ENCODE measurements around the gene PCSK7.
"Not testable (repeated sequence)": the region's sequence is repeated elsewhere in the genome, so short reads cannot be mapped to it uniquely, and the experiment has no call there.

The PCSK7 gene

DNA sequence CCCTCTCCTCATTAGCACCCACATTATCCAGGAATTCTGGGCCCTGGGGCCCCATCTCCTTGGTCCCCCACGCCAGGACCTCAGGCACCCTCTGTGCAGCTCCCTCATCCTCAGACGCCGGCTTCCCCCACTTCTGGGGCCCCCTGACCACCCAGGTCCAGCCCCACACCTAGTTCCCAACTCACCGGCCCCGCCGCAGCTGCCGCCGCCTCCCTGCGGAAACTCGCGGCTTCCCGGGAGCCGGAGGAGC, at the start of gene PCSK7:
Gene PCSK7, minus strand, starts transcription at position 232 of the 250 bp plus-strand sequence. CDS start 2,229 bp downstream, outside the sequence.
- DNase-seq (ENCODE audit: low spot score) = peak; percentile 73

DNA sequence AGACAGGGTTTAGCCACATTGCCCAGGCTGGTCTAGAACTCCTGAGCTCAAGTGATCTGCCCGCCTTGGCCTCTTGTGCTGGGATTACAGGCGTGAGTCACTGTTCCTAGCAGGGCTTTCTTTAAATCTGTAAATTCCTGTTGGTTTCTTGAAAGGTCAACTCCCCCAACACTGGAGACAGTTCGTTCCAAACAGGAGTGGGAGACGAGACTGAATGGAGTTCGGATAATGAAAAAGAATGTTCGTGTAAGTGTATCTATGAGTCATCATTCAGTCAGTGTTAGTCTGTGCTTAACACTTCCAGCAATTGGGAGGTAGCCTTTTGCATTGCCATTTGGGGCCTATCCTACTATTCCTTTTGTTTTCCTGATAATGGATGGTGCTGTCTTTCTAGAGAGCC, 49.3 kb upstream of the PCSK7 start:
- DNase-seq (ENCODE audit: low spot score) = peak; percentile 64

DNA sequence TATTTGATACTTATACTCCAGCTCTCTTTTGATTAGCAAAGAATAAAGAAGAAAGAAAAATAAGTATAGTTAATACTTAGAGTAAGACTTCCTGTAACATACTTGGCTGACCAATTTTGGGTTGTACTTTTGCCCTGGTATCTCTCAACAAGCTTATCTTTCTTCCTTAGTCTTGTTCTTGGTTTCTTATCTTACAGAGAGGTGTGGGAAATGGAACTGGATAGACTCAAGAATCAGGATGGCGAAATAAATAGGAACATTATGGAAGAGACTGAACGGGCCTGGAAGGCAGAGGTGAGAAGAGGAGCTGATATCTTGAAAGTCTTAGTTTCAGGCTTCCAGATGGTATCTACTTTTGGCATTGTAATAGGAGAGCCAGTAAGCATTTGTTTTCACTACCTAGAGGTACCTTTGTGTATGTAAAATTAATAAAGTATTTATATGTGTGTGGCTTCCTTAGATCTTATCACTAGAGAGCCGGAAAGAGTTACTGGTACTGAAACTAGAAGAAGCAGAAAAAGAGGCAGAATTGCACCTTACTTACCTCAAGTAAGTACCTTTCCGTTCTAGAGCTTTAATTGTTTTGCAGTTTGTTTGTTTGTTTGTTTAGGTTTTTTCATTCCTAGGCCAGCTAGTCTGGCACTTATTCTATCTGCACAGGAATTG, 48.0 kb upstream of the PCSK7 start:
- DNase-seq (ENCODE audit: low spot score) = no peak

DNA sequence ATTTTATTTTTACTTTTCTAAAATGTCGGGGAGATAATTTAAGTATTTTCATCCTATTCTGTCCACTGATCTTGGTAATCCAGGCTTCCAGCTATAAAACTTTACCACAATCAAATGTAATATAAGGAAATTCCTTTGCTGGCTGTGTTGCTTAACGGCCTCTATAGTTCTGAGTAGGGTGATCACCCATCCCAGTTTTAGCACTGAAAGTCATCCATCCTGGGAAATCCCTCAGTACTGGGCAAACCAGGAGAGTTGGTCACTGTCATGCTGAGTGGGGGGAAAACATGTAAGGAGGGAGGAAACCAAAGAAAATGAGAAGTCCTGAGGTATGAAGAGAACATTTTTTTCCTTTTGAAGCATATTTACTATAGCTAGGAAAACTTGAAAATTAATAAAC, 46.5 kb upstream of the PCSK7 start:
- no peak for DNase-seq (ENCODE audit: low spot score)

- DNase-seq (ENCODE audit: low spot score) = peak; percentile 23
Observed at GRCh38 chr11:117273550-117274289, 41.8 kb upstream of the PCSK7 start.

DNA sequence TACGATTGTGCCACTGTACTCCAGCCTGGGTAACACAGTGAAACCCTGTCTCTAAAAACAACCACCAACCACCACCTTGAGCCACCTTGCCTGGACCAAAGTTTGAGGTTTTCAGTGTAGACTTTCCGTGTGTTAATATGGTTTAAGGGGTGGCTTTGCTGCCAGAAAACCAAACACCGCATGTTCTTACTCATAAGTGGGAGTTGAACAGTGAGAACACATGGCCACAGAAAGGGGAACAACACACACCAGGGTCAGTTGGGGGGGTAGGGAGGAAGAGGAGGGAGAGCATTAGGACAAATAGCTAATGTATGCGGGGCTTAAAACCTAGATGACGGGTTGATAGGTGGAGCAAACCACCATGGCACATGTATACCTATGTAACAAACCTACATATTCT, 40.3 kb upstream of the PCSK7 start:
- not testable (repeated sequence) for DNase-seq (ENCODE audit: low spot score)

DNA sequence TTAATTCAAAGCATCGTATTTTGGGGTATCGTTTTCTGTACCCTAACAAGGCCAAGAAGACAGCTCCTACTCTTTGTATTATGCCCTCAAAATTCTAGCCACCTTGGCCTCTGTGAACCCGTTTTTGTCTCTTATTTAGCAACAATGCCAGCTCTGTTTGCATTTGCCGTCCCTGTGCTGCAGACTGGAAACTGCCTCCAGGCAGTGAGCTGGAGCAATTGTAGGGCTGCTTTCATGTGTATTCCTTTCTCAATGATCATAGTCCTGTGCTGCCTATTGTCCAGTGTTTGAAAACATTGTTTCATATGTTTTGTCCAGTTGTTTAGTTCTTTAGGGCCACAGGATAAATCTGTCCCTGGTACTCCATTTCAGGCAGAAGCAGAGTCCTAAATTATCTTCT, 39.3 kb upstream of the PCSK7 start:
- DNase-seq (ENCODE audit: low spot score) = no peak

- DNase-seq (ENCODE audit: low spot score) = no peak
Observed at GRCh38 chr11:117269856-117270255, 38.0 kb upstream of the PCSK7 start.

- no peak for DNase-seq (ENCODE audit: low spot score)
Observed at GRCh38 chr11:117265745-117266144, 33.9 kb upstream of the PCSK7 start.

GRCh38 chr11:117264624-117265323, 32.9 kb upstream of the PCSK7 start:
- DNase-seq (ENCODE audit: low spot score) = not testable (repeated sequence)

- no peak for DNase-seq (ENCODE audit: low spot score)
Observed at GRCh38 chr11:117259417-117259816, 27.5 kb upstream of the PCSK7 start.

GRCh38 chr11:117258576-117258975, 26.7 kb upstream of the PCSK7 start:
- no peak for DNase-seq (ENCODE audit: low spot score)

GRCh38 chr11:117256573-117256972, 24.7 kb upstream of the PCSK7 start:
- peak; percentile 31 for DNase-seq (ENCODE audit: low spot score)

DNA sequence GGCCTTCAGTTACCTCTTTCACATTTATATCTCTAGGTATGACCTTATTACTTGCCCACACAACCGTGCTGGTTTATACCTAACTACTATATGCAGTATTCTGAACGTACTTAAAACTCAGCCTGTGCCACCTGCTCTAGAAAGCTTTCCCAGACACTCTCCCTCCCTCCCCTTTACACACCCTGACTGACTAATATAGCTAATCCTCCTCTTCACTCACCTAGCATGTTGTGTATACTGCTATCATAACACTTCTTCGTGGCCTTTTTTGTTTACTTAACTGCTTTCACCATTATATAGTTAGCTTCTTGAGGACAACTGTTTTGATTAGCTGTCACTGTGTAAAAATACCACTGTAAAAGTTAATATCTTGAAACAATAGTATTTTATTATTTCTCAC, 24.1 kb upstream of the PCSK7 start:
- no peak for DNase-seq (ENCODE audit: low spot score)

GRCh38 chr11:117251506-117251905, 19.6 kb upstream of the PCSK7 start:
- no peak for DNase-seq (ENCODE audit: low spot score)

- DNase-seq (ENCODE audit: low spot score) = no peak
Observed at GRCh38 chr11:117249571-117249970, 17.7 kb upstream of the PCSK7 start.

DNA sequence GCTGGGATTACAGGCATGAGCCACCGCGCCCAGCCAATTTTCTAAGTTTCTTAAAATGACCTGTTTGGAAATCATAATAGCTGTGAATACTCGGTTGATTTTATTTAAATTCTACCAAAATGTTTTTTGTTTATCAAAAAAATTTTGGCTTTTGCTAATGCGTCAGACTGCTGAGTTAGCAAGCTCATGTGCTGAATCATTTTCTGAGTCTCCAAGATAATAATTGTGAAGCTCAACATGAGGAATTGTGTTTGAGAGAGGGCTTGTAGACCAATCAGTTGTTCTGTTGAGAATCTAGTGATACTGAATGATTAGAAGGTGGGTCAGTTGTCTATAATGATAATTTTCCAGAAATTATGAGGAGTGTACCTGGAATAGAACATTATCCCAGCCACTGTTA, 16.5 kb upstream of the PCSK7 start:
- no peak for DNase-seq (ENCODE audit: low spot score)

- peak; percentile 94 for DNase-seq (ENCODE audit: low spot score)
Observed at GRCh38 chr11:117239295-117239694, 7.4 kb upstream of the PCSK7 start.

DNA sequence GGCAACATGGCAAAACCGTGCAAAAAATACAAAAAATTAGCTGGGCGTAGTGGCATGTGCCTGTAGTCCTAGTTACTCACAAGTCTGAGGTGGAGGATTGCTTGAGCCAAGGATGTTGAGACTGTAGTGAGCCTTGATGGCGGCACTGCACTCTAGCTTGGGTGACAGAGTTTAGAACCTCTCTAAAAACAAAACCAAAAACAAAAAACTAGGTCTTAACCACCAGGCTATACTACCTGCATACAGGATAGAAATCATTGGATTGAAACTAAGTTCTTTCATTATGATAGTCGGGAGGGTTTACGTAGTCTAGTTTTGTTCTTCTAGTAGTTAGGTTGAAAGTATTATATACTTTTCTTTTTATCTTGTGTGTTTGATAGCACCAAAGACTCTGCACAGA, 6.3 kb upstream of the PCSK7 start:
- DNase-seq (ENCODE audit: low spot score) = no peak

GRCh38 chr11:117232911-117233409, 1.1 kb upstream of the PCSK7 start:
- no peak for DNase-seq (ENCODE audit: low spot score)

DNA sequence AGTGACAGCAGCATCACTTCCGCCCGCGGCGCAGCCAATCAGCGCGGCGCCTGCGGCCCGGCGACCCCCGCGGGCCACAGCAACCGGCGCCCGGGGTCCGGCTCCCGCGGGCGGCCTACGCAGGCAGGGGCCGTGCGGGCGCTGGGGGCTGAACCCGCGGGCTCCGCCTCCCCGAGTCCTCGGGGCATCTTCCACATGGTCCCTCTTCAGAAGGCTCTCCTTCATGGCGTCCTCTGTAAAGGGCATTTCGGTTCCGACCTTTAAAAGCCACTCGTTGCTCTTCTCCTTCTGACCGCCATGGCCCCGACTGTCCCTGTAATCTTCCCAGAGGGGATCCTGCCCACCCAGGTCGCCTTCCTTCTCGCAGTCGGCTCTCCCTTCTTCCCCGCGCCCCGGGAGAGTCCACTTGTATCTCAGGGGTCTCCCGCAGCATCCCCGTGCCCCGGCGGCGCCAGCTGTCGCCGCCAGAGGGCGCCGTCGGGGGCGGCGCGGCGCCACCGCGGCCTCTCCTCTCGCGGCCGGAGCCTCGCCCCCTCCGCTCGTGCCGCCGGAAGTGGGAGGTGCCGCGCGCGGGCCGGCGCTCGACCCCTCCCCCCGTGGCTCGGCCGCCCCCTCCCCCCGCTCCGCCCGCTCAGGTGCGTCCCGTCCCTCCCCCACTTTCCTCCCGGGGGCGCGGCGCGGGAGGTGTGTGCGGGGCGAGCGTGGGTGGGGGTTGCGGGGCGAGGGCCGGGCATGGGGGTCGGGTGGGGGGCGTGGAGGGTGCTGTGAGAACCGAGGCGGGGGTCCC, 412 bp upstream of the PCSK7 start, which contains the start of gene RNF214:
Gene RNF214, plus strand, starts transcription at position 580 of the 787 bp plus-strand sequence. CDS start 1,602 bp downstream, outside the sequence.
- DNase-seq (ENCODE audit: low spot score) = peak; percentile 78
